GM18873 (cell line): ENCODE results near the gene CD33.
"Not testable (repeated sequence)": the region's sequence is repeated elsewhere in the genome, so short reads cannot be mapped to it uniquely, and the experiment has no call there.

Experiments
- ATAC-seq: cut with Tn5 transposase; IDR thresholded peaks from one replicate; pipeline ENCODE4 v1.9.1; 2021; ENCODE audit warnings: mild to moderate bottlenecking, moderate library complexity, moderate number of reproducible peaks; ENCODE audit not compliant: unreplicated experiment, low FRiP score

Gene CD33

GRCh38 chr19:51224898-51225393, at the start of gene CD33:
TSS of gene CD33 (plus strand) at chr19:51225080. CDS start at chr19:51225119, 39 bp downstream.
- ATAC-seq = not testable (repeated sequence)

- no peak for ATAC-seq
These were observed 45.6 kb upstream of the CD33 start for GRCh38 chr19:51179256-51179655.

- no peak for ATAC-seq
These were observed 43.4 kb upstream of the CD33 start for GRCh38 chr19:51181377-51181912.

GRCh38 chr19:51181913-51182419, 42.9 kb upstream of the CD33 start:
- no peak for ATAC-seq

GRCh38 chr19:51183629-51184028, 41.3 kb upstream of the CD33 start:
- ATAC-seq = no peak

- ATAC-seq = no peak
These were observed 39.6 kb upstream of the CD33 start for GRCh38 chr19:51185069-51185867.

- ATAC-seq = no peak
These were observed 39.0 kb upstream of the CD33 start for GRCh38 chr19:51185868-51186215.

- ATAC-seq = no peak
These were observed 38.6 kb upstream of the CD33 start for GRCh38 chr19:51186323-51186722.

GRCh38 chr19:51187395-51188226, 37.3 kb upstream of the CD33 start:
- ATAC-seq = no peak

GRCh38 chr19:51188227-51188559, 36.7 kb upstream of the CD33 start:
- ATAC-seq = no peak

GRCh38 chr19:51192689-51193088, 32.2 kb upstream of the CD33 start:
- no peak for ATAC-seq

- no peak for ATAC-seq
These were observed 30.2 kb upstream of the CD33 start for GRCh38 chr19:51194527-51195315.

- no peak for ATAC-seq
These were observed 29.6 kb upstream of the CD33 start for GRCh38 chr19:51195316-51195586.

GRCh38 chr19:51195616-51196015, 29.3 kb upstream of the CD33 start:
- no peak for ATAC-seq

- no peak for ATAC-seq
These were observed 28.7 kb upstream of the CD33 start for GRCh38 chr19:51196181-51196580.

GRCh38 chr19:51198641-51199040, 26.2 kb upstream of the CD33 start:
- ATAC-seq = no peak

GRCh38 chr19:51200071-51200666, 24.7 kb upstream of the CD33 start:
- ATAC-seq = no peak

- ATAC-seq = no peak
These were observed 23.2 kb upstream of the CD33 start for GRCh38 chr19:51201712-51202111.

- no peak for ATAC-seq
These were observed 21.0 kb upstream of the CD33 start for GRCh38 chr19:51203916-51204315.

- ATAC-seq = no peak
These were observed 20.6 kb upstream of the CD33 start for GRCh38 chr19:51204321-51204720.
